ENCODE results near the gene SLC29A1. TPM values are rescaled to one million over a fixed set of nuclear protein-coding genes. Genes with fewer than 3 reads are reported as not detected.
A peak's percentile ranks its signal among the peaks of the same experiment; 100 is the strongest.

SLC29A1 gene
- total RNA-seq, 3 donors from 2014 or later, result 12.9 to 140 (median 14.8) TPM

GRCh38 chr6:44255105-44255808 is 31.9 kb downstream of the SLC29A1 start:
- Histone ChIP-seq H3K4me1 (ENCODE audit: low read depth) (peaks cover 16% of the 10 kb centered on the region), H3K4me3 (no peak overlapping the region), H3K36me3 (ENCODE audit: low read depth) (peaks cover 26% of the 10 kb centered on the region), H3K9me3 (no peaks in the 10 kb centered on the region)
- DNase-seq (no peak), ATAC-seq (no peak)
- intact Hi-C loops (cut with DNase I, micrococcal nuclease), result no loop called here
- TF ChIP-seq CTCF (IDR thresholded peaks at IDR 0.05), result no peak

- TF ChIP-seq CTCF (IDR thresholded peaks at IDR 0.05), result no peak
- ATAC-seq (peak; percentile 59), DNase-seq (peak in 1 of 3 donors; percentile 51)
- Histone ChIP-seq H3K9me3 (no peaks in the 10 kb centered on the region), H3K4me3 (peak overlapping the region; percentile 90), H3K4me1 (ENCODE audit: low read depth) (peaks cover 16% of the 10 kb centered on the region), H3K36me3 (ENCODE audit: low read depth) (peaks cover 26% of the 10 kb centered on the region)
- intact Hi-C loops (cut with DNase I, micrococcal nuclease), result no loop called here
Observed at GRCh38 chr6:44255871-44256774, 32.7 kb downstream of the SLC29A1 start.

GRCh38 chr6:44256775-44257024 is 33.3 kb downstream of the SLC29A1 start:
- H3K36me3 ChIP-seq (ENCODE audit: low read depth), result peaks cover 23% of the 10 kb centered on the region
- peak overlapping the region; percentile 90 for H3K4me3 ChIP-seq
- peaks cover 16% of the 10 kb centered on the region for H3K4me1 ChIP-seq (ENCODE audit: low read depth)
- DNase-seq, result no peak
- no peaks in the 10 kb centered on the region for H3K9me3 ChIP-seq
- TF ChIP-seq CTCF (IDR thresholded peaks at IDR 0.05), result no peak
- intact Hi-C loops (cut with DNase I, micrococcal nuclease), result no loop called here
- no peak for ATAC-seq

- intact Hi-C loops (cut with DNase I, micrococcal nuclease), result no loop called here
- H3K4me1 ChIP-seq (ENCODE audit: low read depth), result peaks cover 16% of the 10 kb centered on the region
- peaks cover 18% of the 10 kb centered on the region for H3K36me3 ChIP-seq (ENCODE audit: low read depth)
- no peaks in the 10 kb centered on the region for H3K9me3 ChIP-seq
- peak; percentile 81 for TF ChIP-seq CTCF (IDR thresholded peaks at IDR 0.05)
- H3K4me3 ChIP-seq, result peak within 1 kb of the TSS; percentile 90
- DNase-seq (peak; percentile 63 to 85 (median 80)), ATAC-seq (peak; percentile 88)
Observed at GRCh38 chr6:44257025-44257752, 33.8 kb downstream of the SLC29A1 start, which contains the start of gene SLC35B2. SLC35B2 (minus strand) TSS chr6:44257528; CDS start chr6:44257410, 118 bp downstream.

GRCh38 chr6:44257753-44258324 is 34.4 kb downstream of the SLC29A1 start:
- DNase-seq, result no peak
- intact Hi-C loops (cut with DNase I, micrococcal nuclease), result no loop called here
- TF ChIP-seq CTCF (IDR thresholded peaks at IDR 0.05), result no peak
- H3K36me3 ChIP-seq (ENCODE audit: low read depth), result peaks cover 13% of the 10 kb centered on the region
- H3K9me3 ChIP-seq, result no peaks in the 10 kb centered on the region
- no peak for ATAC-seq
- peaks cover 17% of the 10 kb centered on the region for H3K4me1 ChIP-seq (ENCODE audit: low read depth)
- no peak overlapping the region for H3K4me3 ChIP-seq

Measured in mucosa of descending colon (tissue), 3 donors.